IPS-18c (cell line): ENCODE results near the gene PIBF1.

Source experiments
- H3K4me3 ChIP-seq: 2 replicates; pipeline ENCODE4 v1.7.0; 2013; ENCODE audit warnings: low read depth, mild to moderate bottlenecking, low read length, moderate library complexity; ENCODE audit not compliant: insufficient read depth
- H3K9me3 ChIP-seq: one replicate; pipeline ENCODE4 v1.6.1; 2013; ENCODE audit warnings: mild to moderate bottlenecking, low read length, moderate library complexity; ENCODE audit not compliant: control insufficient read depth, insufficient read depth

The PIBF1 gene

GRCh38 chr13:72960541-72960940, 178.6 kb downstream of the PIBF1 start:
- no peak overlapping the region for H3K4me3 ChIP-seq
- no peaks in the 10 kb centered on the region for H3K9me3 ChIP-seq

DNA sequence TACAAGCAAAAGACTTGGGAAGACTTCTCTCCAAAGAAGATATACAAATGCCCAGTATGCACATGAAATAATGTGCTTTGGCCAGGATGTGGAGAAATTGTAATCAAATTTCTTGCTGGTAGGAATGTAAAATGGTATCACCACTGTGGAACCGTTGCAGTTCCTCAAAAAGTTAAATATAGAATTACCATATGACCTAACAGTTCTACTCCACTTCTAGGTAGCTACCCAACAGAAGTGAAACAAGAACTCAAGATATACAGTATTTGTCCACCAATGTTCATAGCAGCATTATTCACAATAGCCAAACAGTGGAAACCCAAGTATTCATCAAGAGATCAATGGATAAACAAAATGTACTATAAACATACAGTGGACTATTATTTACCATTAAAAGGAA, 181.8 kb downstream of the PIBF1 start:
- Histone ChIP-seq H3K9me3 (no peaks in the 10 kb centered on the region), H3K4me3 (no peak overlapping the region)

- Histone ChIP-seq H3K9me3 (no peaks in the 10 kb centered on the region), H3K4me3 (no peak overlapping the region)
These were observed 188.5 kb downstream of the PIBF1 start for GRCh38 chr13:72970301-72970880.

DNA sequence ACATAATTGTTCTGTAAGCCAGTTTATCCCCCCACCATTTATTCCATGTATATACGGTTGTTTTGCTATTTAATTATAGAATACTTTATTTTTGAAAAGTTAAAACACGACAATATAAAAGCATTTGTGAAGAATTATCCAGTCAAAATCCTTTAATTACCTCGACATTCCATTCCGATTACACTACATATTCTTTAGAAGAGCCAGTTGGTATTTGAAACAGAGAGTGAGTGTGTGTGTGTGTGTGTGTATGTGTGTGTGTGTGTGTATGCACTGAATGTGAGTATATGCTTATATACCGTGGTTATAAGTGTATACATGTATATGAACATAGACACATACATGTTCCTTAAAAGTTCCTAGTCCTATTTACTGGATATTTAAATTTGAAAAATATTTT, 189.0 kb downstream of the PIBF1 start:
- Histone ChIP-seq H3K9me3 (no peaks in the 10 kb centered on the region), H3K4me3 (no peak overlapping the region)

DNA sequence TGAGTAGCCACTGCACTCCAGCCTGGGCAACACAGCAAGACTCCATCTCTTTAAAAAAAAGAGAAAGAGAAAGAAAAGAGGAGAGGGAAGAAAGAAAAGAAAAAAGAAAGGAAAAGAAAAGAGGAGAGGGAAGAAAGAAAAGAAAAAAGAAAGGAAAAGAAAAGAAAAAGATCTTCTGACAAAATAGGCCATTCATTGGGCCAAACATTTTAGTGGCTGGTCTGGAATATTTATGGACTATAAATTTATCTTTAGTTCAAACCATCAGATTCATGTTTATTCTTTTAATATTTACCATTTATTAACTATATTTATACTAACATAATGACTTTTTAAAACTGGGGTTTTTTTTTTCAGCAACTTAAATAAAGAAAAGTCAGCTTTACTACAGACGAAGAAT, 191.3 kb downstream of the PIBF1 start:
- no peak overlapping the region for H3K4me3 ChIP-seq
- no peaks in the 10 kb centered on the region for H3K9me3 ChIP-seq

- no peak overlapping the region for H3K4me3 ChIP-seq
- no peaks in the 10 kb centered on the region for H3K9me3 ChIP-seq
These were observed 201.3 kb downstream of the PIBF1 start for GRCh38 chr13:72983085-72983768.

GRCh38 chr13:72985610-72986009, 203.7 kb downstream of the PIBF1 start:
- Histone ChIP-seq H3K4me3 (no peak overlapping the region), H3K9me3 (no peaks in the 10 kb centered on the region)

- H3K9me3 ChIP-seq, result no peaks in the 10 kb centered on the region
- no peak overlapping the region for H3K4me3 ChIP-seq
These were observed 204.3 kb downstream of the PIBF1 start for GRCh38 chr13:72986197-72986596.

GRCh38 chr13:72990953-72991352, 209.0 kb downstream of the PIBF1 start:
- Histone ChIP-seq H3K9me3 (no peaks in the 10 kb centered on the region), H3K4me3 (no peak overlapping the region)

DNA sequence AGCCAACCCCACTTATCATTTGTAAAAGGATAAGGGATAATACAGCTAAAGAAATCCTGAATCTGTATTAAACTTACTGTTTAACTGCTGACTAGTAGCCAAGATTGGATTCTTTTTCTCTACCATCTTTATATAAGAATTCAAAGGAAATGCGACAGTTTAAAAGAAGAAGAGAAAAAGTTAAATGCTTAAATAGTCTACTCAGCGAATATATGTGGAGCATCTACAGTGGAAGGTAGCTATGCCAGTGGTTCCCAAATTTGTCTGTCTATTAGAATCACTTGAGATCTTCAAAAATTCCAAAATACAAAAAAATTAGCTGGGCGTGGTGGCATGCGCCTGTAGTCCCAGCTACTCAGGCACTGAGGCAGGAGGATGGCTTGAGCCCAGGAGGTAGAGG, 216.1 kb downstream of the PIBF1 start:
- Histone ChIP-seq H3K4me3 (no peak overlapping the region), H3K9me3 (no peaks in the 10 kb centered on the region)

DNA sequence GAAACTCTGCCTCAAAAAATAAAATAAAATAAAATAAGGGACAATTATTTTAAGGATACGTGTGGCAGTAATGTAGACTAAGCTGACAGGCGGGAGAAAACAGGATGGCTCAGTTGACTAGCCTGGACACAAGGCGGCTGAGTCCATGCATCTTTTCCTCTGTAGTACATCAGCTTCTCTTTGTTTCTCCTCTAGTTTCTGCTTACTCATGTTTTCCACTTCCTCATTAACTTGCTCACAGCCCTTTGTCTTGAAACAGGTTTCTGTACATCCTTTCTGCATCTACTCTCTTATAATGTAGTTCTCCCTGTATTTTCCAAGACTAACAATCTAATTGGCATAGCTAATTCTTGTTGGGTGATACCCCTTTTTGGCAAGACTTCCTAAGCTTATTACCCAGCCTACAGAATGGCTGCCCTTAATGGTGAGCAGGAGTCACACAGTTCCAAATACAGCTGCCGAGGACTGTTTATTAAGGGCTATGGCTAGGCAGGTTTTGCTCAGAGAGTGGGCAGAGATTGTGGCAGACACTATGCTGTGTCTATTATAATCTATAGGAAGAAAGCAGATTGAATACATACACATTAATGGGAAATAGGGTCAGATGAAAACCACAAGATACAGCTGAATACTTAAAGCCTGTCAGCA, 218.2 kb downstream of the PIBF1 start:
- H3K9me3 ChIP-seq, result peaks cover 2% of the 10 kb centered on the region
- H3K4me3 ChIP-seq, result no peak overlapping the region

- H3K9me3 ChIP-seq, result peaks cover 2% of the 10 kb centered on the region
- H3K4me3 ChIP-seq, result no peak overlapping the region
These were observed 220.0 kb downstream of the PIBF1 start for GRCh38 chr13:73001971-73002370.

DNA sequence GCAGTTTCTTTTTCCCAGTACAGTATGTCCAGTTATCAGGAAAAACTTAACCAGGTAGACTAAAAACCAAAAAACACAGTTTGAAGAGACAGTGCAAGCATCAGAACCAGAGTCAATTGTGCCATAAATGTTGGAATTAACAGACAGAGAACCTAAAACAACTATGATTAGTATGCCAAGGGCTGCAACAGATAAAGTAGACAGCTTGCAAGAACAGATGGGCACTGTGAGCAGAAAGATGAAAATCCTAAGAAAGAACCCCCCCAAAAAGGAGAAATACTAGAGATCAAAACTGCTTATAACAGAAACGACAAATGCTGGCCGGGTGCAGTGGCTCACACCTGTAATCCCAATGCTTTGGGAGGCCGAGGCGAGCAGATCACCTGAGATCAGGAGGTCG, 229.8 kb downstream of the PIBF1 start:
- Histone ChIP-seq H3K4me3 (no peak overlapping the region), H3K9me3 (no peaks in the 10 kb centered on the region)

DNA sequence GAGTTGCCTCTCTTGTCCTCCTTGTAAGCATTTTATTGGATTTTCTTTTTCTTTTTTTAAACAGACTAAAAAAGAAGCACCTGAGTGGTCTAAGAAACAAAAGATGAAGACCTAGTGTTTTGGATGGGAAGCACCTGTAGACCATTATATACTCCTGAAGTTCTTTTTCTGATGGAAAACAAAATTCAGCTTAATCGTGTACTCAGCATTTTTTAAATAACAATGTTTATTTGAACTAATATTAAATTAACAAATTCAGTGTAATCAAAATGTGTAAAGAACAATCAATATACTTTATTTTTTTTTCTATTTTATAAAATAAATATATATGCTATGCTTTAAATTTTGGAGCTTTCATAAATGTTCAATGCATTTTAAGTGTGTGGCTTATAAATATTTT, 233.9 kb downstream of the PIBF1 start:
- H3K4me3 ChIP-seq, result no peak overlapping the region

GRCh38 chr13:73018336-73018735, 236.4 kb downstream of the PIBF1 start:
- H3K4me3 ChIP-seq, result no peak overlapping the region
- H3K9me3 ChIP-seq, result no peaks in the 10 kb centered on the region

More for the DNA sequence above, 233.9 kb downstream of the PIBF1 start:
- H3K9me3 ChIP-seq, result no peaks in the 10 kb centered on the region

GRCh38 chr13:73025217-73026012, 243.5 kb downstream of the PIBF1 start:
- no peaks in the 10 kb centered on the region for H3K9me3 ChIP-seq
- H3K4me3 ChIP-seq, result no peak overlapping the region

GRCh38 chr13:73034901-73035300, 253.0 kb downstream of the PIBF1 start:
- no peak overlapping the region for H3K4me3 ChIP-seq

DNA sequence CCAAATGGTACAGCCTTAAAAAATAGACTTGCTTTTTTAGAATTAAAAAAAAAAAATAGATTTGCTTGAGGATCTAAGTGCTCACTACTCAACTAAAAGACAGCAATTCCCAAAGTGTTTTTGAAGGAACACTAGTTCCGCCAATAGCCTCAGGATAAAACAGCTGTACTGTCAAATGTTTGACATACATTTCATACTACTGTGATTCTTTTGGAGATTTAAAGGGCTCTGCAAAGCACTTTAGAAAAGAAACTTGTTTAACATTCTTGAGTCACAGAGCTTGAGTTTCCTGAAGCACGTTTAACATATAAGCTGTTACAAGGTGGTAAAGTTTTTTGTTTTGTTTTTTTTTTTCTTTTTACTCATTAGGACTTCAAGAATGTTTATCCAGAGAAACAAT, 253.7 kb downstream of the PIBF1 start:
- no peaks in the 10 kb centered on the region for H3K9me3 ChIP-seq
- no peak overlapping the region for H3K4me3 ChIP-seq

More at GRCh38 chr13:73034901-73035300, 253.0 kb downstream of the PIBF1 start:
- H3K9me3 ChIP-seq, result no peaks in the 10 kb centered on the region
